SK-N-SH (cell line): ENCODE measurements around the gene IKZF2.

Experiments used
- EP300 ChIP-seq, 2 experiments: IDR thresholded peaks; 2 replicates each; pipeline versions ENCODE4 v1.4.0 to v1.6.1; 2012; ENCODE audit warnings: borderline replicate concordance in 1 of 2, low read depth in 1 of 2, low read length in 1 of 2
- JUND ChIP-seq: IDR thresholded peaks from 2 replicates; pipeline ENCODE4 v1.4.0; 2012
- NRF1 ChIP-seq: IDR thresholded peaks from 2 replicates; pipeline ENCODE4 v1.6.1; 2012; ENCODE audit warnings: low read depth, mild to moderate bottlenecking, low read length
- RCOR1 ChIP-seq: fragments of 150-350 bp; IDR thresholded peaks from 2 replicates; pipeline ENCODE4 v1.6.1; 2017; ENCODE audit warnings: antibody characterized with exemption, low read length
- SIN3A ChIP-seq: IDR thresholded peaks from 2 replicates; pipeline ENCODE4 v1.6.1; 2012; ENCODE audit warnings: low read depth, mild to moderate bottlenecking, low read length, moderate library complexity, borderline replicate concordance
- SMC3 ChIP-seq: IDR thresholded peaks from 2 replicates; pipeline ENCODE4 v1.6.1; 2012; ENCODE audit warnings: low read depth, low read length, improper control_type of control experiment
- TAF1 ChIP-seq: IDR thresholded peaks from 2 replicates; pipeline ENCODE4 v1.6.1; 2012; ENCODE audit warnings: low read depth, mild to moderate bottlenecking, low read length, moderate library complexity, borderline replicate concordance
- TCF12 ChIP-seq: IDR thresholded peaks from 2 replicates; pipeline ENCODE4 v1.4.0; 2012
- TF ChIP-seq, protein P1 (sequence below): fragments of 200-600 bp; sonication (generic); IDR thresholded peaks from 2 replicates; pipeline ENCODE4 v1.6.1; 2017; ENCODE audit warnings: antibody characterized with exemption, mild to moderate bottlenecking, moderate library complexity
- TF ChIP-seq, protein P2 (sequence below): IDR thresholded peaks from 2 replicates; pipeline ENCODE4 v1.4.0; 2012; ENCODE audit warnings: low read depth, borderline replicate concordance
- TF ChIP-seq, protein P3 (sequence below): IDR thresholded peaks from 2 replicates; pipeline ENCODE4; 2012
- TF ChIP-seq, protein P4 (sequence below): fragments of 150-350 bp; IDR thresholded peaks from 2 replicates; pipeline ENCODE4 v1.6.1; 2017; ENCODE audit warnings: antibody characterized with exemption, low read length, low read depth, borderline replicate concordance

DNA sequence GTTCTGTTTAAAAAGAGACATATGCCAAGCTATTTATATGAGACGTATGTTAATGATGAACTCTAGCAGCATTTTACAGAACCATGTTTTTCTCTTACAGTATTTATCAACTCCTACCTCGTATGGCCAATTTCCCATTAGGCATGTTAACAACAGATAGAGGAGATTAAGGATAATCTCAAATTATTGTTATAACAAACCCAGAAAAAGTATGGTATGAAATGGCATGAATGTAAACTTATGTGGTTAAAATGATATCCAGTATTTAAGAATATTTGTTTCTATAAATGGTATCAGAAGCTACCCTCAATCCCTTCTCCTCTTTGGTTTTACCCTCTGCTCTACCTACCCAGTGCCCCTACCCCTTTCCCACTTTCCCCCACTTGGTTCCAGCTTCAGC, 132.0 kb downstream of the IKZF2 start:
- TF ChIP-seq SIN3A (no peak), TCF12 (no peak), RCOR1 (no peak), JUND (no peak), SMC3 (no peak), TAF1 (no peak), NRF1 (no peak), EP300 (IDR thresholded peaks at IDR 0.05; ENCODE audit: borderline replicate concordance in 1 of 2, low read depth in 1 of 2, low read length in 1 of 2) (no peak)
- TF ChIP-seq, protein P1, sequence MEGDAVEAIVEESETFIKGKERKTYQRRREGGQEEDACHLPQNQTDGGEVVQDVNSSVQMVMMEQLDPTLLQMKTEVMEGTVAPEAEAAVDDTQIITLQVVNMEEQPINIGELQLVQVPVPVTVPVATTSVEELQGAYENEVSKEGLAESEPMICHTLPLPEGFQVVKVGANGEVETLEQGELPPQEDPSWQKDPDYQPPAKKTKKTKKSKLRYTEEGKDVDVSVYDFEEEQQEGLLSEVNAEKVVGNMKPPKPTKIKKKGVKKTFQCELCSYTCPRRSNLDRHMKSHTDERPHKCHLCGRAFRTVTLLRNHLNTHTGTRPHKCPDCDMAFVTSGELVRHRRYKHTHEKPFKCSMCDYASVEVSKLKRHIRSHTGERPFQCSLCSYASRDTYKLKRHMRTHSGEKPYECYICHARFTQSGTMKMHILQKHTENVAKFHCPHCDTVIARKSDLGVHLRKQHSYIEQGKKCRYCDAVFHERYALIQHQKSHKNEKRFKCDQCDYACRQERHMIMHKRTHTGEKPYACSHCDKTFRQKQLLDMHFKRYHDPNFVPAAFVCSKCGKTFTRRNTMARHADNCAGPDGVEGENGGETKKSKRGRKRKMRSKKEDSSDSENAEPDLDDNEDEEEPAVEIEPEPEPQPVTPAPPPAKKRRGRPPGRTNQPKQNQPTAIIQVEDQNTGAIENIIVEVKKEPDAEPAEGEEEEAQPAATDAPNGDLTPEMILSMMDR = no peak
- TF ChIP-seq, protein P2, sequence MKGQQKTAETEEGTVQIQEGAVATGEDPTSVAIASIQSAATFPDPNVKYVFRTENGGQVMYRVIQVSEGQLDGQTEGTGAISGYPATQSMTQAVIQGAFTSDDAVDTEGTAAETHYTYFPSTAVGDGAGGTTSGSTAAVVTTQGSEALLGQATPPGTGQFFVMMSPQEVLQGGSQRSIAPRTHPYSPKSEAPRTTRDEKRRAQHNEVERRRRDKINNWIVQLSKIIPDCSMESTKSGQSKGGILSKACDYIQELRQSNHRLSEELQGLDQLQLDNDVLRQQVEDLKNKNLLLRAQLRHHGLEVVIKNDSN = no peak
- TF ChIP-seq, protein P3, sequence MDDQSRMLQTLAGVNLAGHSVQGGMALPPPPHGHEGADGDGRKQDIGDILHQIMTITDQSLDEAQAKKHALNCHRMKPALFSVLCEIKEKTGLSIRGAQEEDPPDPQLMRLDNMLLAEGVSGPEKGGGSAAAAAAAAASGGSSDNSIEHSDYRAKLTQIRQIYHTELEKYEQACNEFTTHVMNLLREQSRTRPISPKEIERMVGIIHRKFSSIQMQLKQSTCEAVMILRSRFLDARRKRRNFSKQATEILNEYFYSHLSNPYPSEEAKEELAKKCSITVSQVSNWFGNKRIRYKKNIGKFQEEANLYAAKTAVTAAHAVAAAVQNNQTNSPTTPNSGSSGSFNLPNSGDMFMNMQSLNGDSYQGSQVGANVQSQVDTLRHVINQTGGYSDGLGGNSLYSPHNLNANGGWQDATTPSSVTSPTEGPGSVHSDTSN = no peak
- TF ChIP-seq, protein P4, sequence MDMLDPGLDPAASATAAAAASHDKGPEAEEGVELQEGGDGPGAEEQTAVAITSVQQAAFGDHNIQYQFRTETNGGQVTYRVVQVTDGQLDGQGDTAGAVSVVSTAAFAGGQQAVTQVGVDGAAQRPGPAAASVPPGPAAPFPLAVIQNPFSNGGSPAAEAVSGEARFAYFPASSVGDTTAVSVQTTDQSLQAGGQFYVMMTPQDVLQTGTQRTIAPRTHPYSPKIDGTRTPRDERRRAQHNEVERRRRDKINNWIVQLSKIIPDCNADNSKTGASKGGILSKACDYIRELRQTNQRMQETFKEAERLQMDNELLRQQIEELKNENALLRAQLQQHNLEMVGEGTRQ = no peak
